Fibroblast of the conjunctiva (primary cell): ENCODE measurements around the gene FFAR1.

Experiments used
- DNase-seq: peaks from one replicate; pipeline ENCODE4 v3.0.0-alpha.2; 2010; ENCODE audit warnings: low read depth

Gene FFAR1

GRCh38 chr19:35315883-35316282, 31.8 kb upstream of the FFAR1 start:
- no peak for DNase-seq

GRCh38 chr19:35316560-35316959, 31.1 kb upstream of the FFAR1 start:
- no peak for DNase-seq

DNA sequence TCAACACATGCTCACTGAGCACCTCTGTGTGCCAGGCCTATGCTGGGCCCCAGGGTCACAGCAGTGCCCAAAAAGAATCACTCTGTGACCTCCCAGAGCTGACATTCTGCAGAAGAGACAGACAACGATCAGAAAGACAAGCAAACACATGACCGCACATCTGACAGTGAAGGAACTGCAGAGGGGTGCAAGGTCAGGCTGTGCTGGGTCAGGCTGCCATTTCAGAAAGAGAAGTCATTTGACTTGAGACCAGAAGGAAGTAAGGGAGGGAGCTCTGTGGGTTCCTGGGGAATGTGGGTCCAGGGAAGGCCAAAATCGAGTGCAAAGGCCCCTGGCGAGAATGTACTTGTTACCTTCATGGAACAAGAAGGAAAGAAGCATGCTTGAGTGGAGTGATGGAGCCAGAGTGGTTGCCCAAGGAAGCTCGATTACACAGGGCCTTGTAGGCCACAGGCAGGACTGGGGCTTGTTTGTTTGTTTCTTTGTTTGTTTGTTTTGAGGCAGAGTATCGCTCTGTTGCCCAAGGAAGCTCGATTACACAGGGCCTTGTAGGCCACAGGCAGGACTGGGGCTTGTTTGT, 30.1 kb upstream of the FFAR1 start:
- no peak for DNase-seq

- DNase-seq = peak; percentile 13
Measured at GRCh38 chr19:35318679-35319448, 28.8 kb upstream of the FFAR1 start.

GRCh38 chr19:35320065-35320713, 27.5 kb upstream of the FFAR1 start:
- no peak for DNase-seq

DNA sequence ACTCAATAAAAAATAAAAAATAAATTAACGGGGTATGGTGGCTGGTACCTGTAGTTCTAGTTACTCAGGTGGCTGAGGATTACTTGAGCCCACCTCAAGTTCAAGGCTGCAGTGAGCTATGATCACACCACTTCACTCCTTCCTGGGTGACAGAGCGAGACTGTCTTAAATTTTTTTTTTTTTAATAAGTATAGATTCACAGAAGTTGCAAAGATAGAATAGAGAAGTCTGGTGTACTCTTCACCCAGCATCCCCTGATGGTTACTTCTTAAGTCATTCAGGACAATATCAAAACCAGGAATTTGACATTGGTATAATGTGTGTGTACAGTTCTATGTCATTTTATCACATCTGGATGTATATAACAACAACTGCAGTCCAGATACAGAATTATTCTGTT, 26.4 kb upstream of the FFAR1 start:
- no peak for DNase-seq

GRCh38 chr19:35322014-35322413, 25.7 kb upstream of the FFAR1 start:
- no peak for DNase-seq

- DNase-seq = no peak
Measured at GRCh38 chr19:35327642-35328041, 20.1 kb upstream of the FFAR1 start.

DNA sequence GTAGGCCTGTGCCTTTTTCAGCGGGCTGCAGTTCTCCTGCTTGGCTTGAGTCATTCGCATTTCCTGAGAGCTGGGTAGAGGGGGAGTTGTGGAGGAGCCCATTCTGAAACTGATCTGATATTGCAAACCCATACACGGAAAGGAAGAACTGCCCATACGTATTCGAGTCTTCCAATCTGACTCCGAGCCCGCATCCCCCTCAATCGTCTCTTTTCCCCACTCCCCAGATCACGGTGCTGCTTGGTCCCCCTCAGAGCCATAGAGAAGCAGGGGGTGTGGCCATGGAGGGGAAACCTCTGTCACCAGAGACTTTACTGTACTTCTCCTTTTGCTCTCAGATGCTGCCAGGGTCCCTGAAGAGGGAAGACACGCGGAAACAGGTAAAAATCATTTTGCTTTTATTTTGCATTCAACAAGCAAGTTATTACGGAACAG, 18.8 kb upstream of the FFAR1 start, which contains the start of gene CD22:
Gene CD22 (plus strand): TSS at position 337 of the 435 bp plus-strand sequence. CDS start 2,854 bp downstream, outside the sequence.
- DNase-seq = no peak

- no peak for DNase-seq
Measured at GRCh38 chr19:35329323-35329722, 18.4 kb upstream of the FFAR1 start.

DNA sequence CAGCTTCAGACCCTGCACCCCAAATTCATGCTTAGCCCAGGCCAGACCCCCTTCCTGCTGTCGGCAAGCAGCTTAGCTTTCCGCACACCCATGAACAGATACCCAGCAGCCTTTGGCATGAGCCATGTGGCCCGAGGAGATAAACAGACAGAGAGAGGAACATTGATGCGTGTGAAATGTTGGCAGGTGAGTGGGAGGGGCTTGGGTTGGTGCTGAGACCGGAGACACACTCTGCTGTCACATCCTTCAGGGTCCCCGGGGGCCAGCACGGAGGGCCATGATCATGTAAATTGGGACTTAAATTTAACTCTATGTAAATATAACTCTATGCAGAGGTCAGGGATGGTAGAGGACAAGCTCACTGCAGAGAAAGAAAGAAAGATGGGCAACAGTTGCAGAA, 17.2 kb upstream of the FFAR1 start:
- DNase-seq = no peak

- DNase-seq = no peak
Measured at GRCh38 chr19:35331551-35332214, 16.0 kb upstream of the FFAR1 start.

DNA sequence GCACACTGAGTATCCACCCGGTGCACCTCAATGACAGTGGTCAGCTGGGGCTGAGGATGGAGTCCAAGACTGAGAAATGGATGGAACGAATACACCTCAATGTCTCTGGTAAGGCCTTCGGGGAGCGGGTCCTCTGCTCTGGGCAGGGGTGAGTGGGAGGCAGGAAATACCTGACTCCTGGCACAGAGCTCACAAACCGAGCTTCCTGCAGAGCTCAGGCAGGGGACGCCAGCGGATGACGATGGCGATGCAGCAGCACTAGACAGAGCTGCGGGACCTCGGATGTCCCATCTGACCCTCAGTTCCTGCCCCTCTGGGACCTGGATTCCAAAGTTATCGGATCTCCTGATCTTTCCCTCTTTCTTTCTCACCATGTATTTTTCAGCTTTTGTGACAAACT, 14.9 kb upstream of the FFAR1 start:
- no peak for DNase-seq

GRCh38 chr19:35334144-35334753, 13.5 kb upstream of the FFAR1 start:
- DNase-seq = no peak

GRCh38 chr19:35336166-35336955, 11.3 kb upstream of the FFAR1 start:
- DNase-seq = no peak

- no peak for DNase-seq
Measured at GRCh38 chr19:35337097-35337983, 10.4 kb upstream of the FFAR1 start.

DNA sequence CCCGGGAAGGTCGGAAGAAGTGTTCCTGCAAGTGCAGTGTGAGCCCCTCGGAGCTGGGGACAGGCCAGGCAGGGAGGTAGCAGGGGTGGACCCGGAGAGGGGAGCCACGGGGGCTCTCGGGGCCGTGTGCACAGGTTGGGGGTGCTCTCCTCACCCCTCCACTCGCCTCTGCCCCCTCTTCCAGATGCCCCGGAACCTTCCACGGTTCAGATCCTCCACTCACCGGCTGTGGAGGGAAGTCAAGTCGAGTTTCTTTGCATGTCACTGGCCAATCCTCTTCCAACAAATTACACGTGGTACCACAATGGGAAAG, 9.8 kb upstream of the FFAR1 start:
- DNase-seq = no peak

- DNase-seq = no peak
Measured at GRCh38 chr19:35340431-35340830, 7.3 kb upstream of the FFAR1 start.

DNA sequence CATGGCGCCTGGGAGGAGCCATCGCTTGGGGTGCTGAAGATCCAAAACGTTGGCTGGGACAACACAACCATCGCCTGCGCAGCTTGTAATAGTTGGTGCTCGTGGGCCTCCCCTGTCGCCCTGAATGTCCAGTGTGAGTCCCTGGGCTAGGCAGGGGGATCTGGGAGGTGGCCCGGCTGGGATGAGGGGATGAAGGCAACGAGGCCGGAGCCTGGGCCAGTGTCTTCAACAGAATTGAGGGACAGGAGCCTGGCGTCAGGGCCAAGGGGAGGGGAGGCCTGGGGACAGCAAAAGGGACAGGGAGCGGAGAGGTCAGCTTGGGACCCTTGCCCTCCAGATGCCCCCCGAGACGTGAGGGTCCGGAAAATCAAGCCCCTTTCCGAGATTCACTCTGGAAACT, 6.7 kb upstream of the FFAR1 start:
- DNase-seq = no peak

DNA sequence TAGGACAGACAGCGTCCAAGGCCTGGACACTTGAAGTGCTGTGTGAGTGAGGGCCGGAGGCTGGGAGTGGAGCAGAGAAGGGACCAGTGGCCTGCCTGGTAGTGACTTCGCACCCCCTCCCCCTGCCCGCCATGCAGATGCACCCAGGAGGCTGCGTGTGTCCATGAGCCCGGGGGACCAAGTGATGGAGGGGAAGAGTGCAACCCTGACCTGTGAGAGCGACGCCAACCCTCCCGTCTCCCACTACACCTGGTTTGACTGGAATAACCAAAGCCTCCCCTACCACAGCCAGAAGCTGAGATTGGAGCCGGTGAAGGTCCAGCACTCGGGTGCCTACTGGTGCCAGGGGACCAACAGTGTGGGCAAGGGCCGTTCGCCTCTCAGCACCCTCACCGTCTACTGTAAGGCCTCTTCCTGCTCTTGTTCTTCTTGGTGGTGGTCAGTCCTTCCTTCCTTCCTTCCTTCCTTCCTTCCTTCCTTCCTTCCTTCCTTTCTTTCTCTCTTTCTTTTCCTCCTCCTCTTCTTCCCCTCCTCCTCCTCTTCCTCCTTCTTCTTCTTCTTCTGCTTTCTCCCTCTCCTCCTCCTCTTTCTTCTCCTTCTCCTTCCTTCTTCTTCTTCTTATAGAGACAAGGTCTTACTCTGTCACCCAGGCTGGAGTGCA, 6.0 kb upstream of the FFAR1 start:
- DNase-seq = no peak
